ENCODE data around the gene FOXJ3. TPM values are rescaled to one million over a fixed set of nuclear protein-coding genes. Genes with fewer than 3 reads are reported as not detected.

Gene FOXJ3
- total RNA-seq, 1 donor from 2014 or later: 49.4 TPM

- H3K4me3 Mint-ChIP-seq: no peak overlapping the region
Observed at GRCh38 chr1:42167611-42168390, 167.2 kb downstream of the FOXJ3 start.

GRCh38 chr1:42165511-42166210 is 169.4 kb downstream of the FOXJ3 start:
- peak; percentile 86 for DNase-seq (ENCODE audit: extremely low spot score, unreplicated experiment)
- peaks cover 14% of the 10 kb centered on the region for H3K9me3 Mint-ChIP-seq

More at GRCh38 chr1:42167611-42168390, 167.2 kb downstream of the FOXJ3 start:
- DNase-seq (ENCODE audit: extremely low spot score, unreplicated experiment): no peak
- Mint-ChIP-seq H3K27ac (peak overlapping the region; percentile 73), H3K4me1 (ENCODE audit: unreplicated experiment) (peaks cover 32% of the 10 kb centered on the region), H3K36me3 (no peaks in the 10 kb centered on the region), H3K9me3 (no peaks in the 10 kb centered on the region), H3K27me3 (no peaks in the 10 kb centered on the region)
- no peak for TF ChIP-seq CTCF (conservative IDR thresholded peaks at IDR 0.05)

GRCh38 chr1:42164551-42165420 is 170.2 kb downstream of the FOXJ3 start, which contains the start of gene GUCA2A:
GUCA2A (minus strand) TSS chr1:42164745; CDS start chr1:42164712, 33 bp downstream.
- Mint-ChIP-seq H3K27me3 (no peaks in the 10 kb centered on the region), H3K4me1 (ENCODE audit: unreplicated experiment) (peaks cover 13% of the 10 kb centered on the region), H3K4me3 (peak within 1 kb of the TSS; percentile 29), H3K9me3 (peaks cover 14% of the 10 kb centered on the region), H3K27ac (peak within 1 kb of the TSS; percentile 87), H3K36me3 (no peaks in the 10 kb centered on the region)
- DNase-seq (ENCODE audit: extremely low spot score, unreplicated experiment): no peak
- no peak for TF ChIP-seq CTCF (conservative IDR thresholded peaks at IDR 0.05)

More at GRCh38 chr1:42165511-42166210, 169.4 kb downstream of the FOXJ3 start:
- peak overlapping the region; percentile 29 for H3K4me3 Mint-ChIP-seq
- H3K36me3 Mint-ChIP-seq: no peaks in the 10 kb centered on the region
- H3K27me3 Mint-ChIP-seq: no peaks in the 10 kb centered on the region
- no peak for TF ChIP-seq CTCF (conservative IDR thresholded peaks at IDR 0.05)
- peak overlapping the region; percentile 87 for H3K27ac Mint-ChIP-seq
- H3K4me1 Mint-ChIP-seq (ENCODE audit: unreplicated experiment): peaks cover 17% of the 10 kb centered on the region

GRCh38 chr1:42163536-42164503 is 171.2 kb downstream of the FOXJ3 start:
- H3K27me3 Mint-ChIP-seq: no peaks in the 10 kb centered on the region
- H3K27ac Mint-ChIP-seq: no peak overlapping the region
- no peak for DNase-seq (ENCODE audit: extremely low spot score, unreplicated experiment)
- H3K36me3 Mint-ChIP-seq: no peaks in the 10 kb centered on the region
- H3K4me3 Mint-ChIP-seq: no peak overlapping the region
- peaks cover 13% of the 10 kb centered on the region for H3K4me1 Mint-ChIP-seq (ENCODE audit: unreplicated experiment)
- H3K9me3 Mint-ChIP-seq: peaks cover 14% of the 10 kb centered on the region
- no peak for TF ChIP-seq CTCF (conservative IDR thresholded peaks at IDR 0.05)
